Panc1 (cell line): ENCODE measurements around the gene RGS6. TPM values are rescaled to one million over a fixed set of nuclear protein-coding genes. Genes with fewer than 3 reads are reported as not detected.

Experiments
- ATAC-seq: fragments of 200-7000 bp; cut with Tn5 transposase; 2 replicates; pipeline ENCODE4 v1.9.1; 2020; ENCODE audit warnings: mild to moderate bottlenecking, moderate library complexity
- BruUV-seq: library from RNA; stranded (reverse); fragments of 400-500 nt; replicated peaks from 2 replicates; lab custom pipeline; 2021; lab: Mats Ljungman, UMichigan
- CTCF ChIA-PET: fragments of 300-600 bp; sonication (Branson Sonifier 250); formaldehyde crosslinking; loops from one replicate; lab custom pipeline; 2022; ENCODE audit warnings: antibody characterized with exemption; lab: Charles Lee
- POLR2A ChIA-PET: fragments of 300-600 bp; sonication (Branson Sonifier 250); formaldehyde crosslinking; loops from one replicate; lab custom pipeline; 2022; ENCODE audit warnings: antibody characterized with exemption; lab: Charles Lee
- DNase-seq: peaks from one replicate; pipeline ENCODE4 v3.0.0-alpha.2; 2010; ENCODE audit warnings: low read depth, low spot score
- H3K27ac ChIP-seq: 2 replicates; pipeline ENCODE4 v1.5.1; 2011; ENCODE audit warnings: mild to moderate bottlenecking, low read length, inconsistent platforms
- H3K27me3 ChIP-seq: fragments of 200-500 bp; sonication (Bioruptor generic); 2 replicates; pipeline ENCODE4 v1.6.0; 2014; ENCODE audit warnings: low read length, inconsistent platforms; ENCODE audit not compliant: control insufficient read depth, insufficient read depth
- H3K36me3 ChIP-seq: fragments of 200-500 bp; sonication (Bioruptor generic); 2 replicates; pipeline ENCODE4 v1.5.1; 2014; ENCODE audit warnings: inconsistent platforms, mild to moderate bottlenecking, low read length, moderate library complexity; ENCODE audit not compliant: control insufficient read depth, insufficient read depth
- H3K4me1 ChIP-seq: 2 replicates; pipeline ENCODE4 v1.5.1; 2011; ENCODE audit warnings: inconsistent platforms, mild to moderate bottlenecking, low read length, moderate library complexity; ENCODE audit not compliant: control insufficient read depth, insufficient read depth
- H3K4me3 ChIP-seq, 2 experiments: 2 replicates each; pipeline ENCODE4 v1.5.1; 2011 to 2012; ENCODE audit warnings: low read depth in 2 of 2, low read length in 2 of 2, mild to moderate bottlenecking in 2 of 2, inconsistent platforms in 1 of 2, moderate library complexity in 1 of 2
- H3K9me3 ChIP-seq: fragments of 200-500 bp; sonication (Bioruptor generic); 2 replicates; pipeline ENCODE4 v1.5.1; 2014; ENCODE audit warnings: low read depth, mild to moderate bottlenecking, inconsistent platforms, low read length, moderate library complexity; ENCODE audit not compliant: control insufficient read depth, insufficient read depth
- SIN3A ChIP-seq: IDR thresholded peaks from 2 replicates; pipeline ENCODE4 v1.6.1; 2012; ENCODE audit warnings: low read depth, mild to moderate bottlenecking, low read length, moderate library complexity, borderline replicate concordance; ENCODE audit not compliant: insufficient read depth
- TCF7L2 ChIP-seq: IDR thresholded peaks from 2 replicates; pipeline ENCODE4 v1.6.1; 2011; ENCODE audit warnings: mild to moderate bottlenecking, low read depth, low read length, inconsistent platforms
- in situ Hi-C: cut with HindIII; loops from 2 replicates; pipeline ENCODE4 v1.10.0; 2016; ENCODE audit warnings: low sequenced_read_pairs, low pct_unique_long_range_greater_than_20kb
- intact Hi-C: fragments of 100-400 bp; cut with micrococcal nuclease; formaldehyde crosslinking; loops from one replicate; pipeline ENCODE4 v1.10.0; 2022; ENCODE audit not compliant: unreplicated experiment
- total RNA-seq: library from RNA; stranded (reverse); gene quantifications from one replicate; pipeline ENCODE4 v1.2.1, GENCODE V29; 2021; ENCODE audit not compliant: unreplicated experiment
- TF ChIP-seq, protein P1 (sequence below): fragments of 450-650 bp; IDR thresholded peaks from 2 replicates; pipeline ENCODE4 v1.5.1; 2017; ENCODE audit warnings: mild to moderate bottlenecking
- TF ChIP-seq, protein P2 (sequence below), 2 experiments: IDR thresholded peaks; 2 replicates each; pipeline ENCODE4 v1.6.1; 2011 to 2012; ENCODE audit warnings: low read depth in 2 of 2, control low read depth in 1 of 2, low read length in 1 of 2, mild to moderate bottlenecking in 1 of 2, moderate library complexity in 1 of 2; ENCODE audit not compliant: insufficient read depth in 1 of 2

RGS6 gene
- total RNA-seq, 1 experiment from 2014 or later = not detected

DNA sequence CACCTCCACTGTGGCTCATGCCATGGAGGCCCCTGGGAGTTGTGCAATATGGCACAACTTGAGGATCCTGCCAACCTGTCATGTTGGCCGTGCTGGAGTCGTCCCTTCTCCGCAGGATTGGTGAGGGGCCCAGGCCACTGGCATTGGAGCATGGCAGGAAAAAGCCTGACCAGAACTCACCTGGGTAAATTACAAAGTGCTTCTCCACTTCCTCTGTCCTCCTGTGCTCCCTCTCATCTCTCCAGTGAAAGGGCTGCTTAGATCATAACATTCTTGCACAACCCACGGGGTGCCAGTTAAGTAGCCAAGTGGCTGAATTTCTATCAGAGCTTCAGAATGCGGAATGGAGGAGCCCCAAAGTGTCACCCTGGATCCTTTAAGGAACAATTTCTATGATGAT lies 580.7 kb downstream of the RGS6 start:
- no peaks in the 10 kb centered on the region for H3K4me1 ChIP-seq
- H3K4me3 ChIP-seq = no peak overlapping the region
- ChIA-PET CTCF (interaction anchor here (0.9 to 1.4 kb wide), 2 partner anchors 392 to 436 kb away, joined by 3 to 4 read pairs; no protein-coding TSS in a partner anchor), POLR2A (no interaction called here)
- no peaks in the 10 kb centered on the region for H3K9me3 ChIP-seq
- DNase-seq (no peak), ATAC-seq (no peak)
- in situ Hi-C loops = no loop called here
- H3K27ac ChIP-seq = no peak overlapping the region
- TF ChIP-seq, protein P1, sequence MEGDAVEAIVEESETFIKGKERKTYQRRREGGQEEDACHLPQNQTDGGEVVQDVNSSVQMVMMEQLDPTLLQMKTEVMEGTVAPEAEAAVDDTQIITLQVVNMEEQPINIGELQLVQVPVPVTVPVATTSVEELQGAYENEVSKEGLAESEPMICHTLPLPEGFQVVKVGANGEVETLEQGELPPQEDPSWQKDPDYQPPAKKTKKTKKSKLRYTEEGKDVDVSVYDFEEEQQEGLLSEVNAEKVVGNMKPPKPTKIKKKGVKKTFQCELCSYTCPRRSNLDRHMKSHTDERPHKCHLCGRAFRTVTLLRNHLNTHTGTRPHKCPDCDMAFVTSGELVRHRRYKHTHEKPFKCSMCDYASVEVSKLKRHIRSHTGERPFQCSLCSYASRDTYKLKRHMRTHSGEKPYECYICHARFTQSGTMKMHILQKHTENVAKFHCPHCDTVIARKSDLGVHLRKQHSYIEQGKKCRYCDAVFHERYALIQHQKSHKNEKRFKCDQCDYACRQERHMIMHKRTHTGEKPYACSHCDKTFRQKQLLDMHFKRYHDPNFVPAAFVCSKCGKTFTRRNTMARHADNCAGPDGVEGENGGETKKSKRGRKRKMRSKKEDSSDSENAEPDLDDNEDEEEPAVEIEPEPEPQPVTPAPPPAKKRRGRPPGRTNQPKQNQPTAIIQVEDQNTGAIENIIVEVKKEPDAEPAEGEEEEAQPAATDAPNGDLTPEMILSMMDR = no peak
- TF ChIP-seq SIN3A = no peak
- no peaks in the 10 kb centered on the region for H3K36me3 ChIP-seq
- intact Hi-C loops = no loop called here
- peaks cover 12% of the 10 kb centered on the region for H3K27me3 ChIP-seq
- no TSS peak for BruUV-seq

DNA sequence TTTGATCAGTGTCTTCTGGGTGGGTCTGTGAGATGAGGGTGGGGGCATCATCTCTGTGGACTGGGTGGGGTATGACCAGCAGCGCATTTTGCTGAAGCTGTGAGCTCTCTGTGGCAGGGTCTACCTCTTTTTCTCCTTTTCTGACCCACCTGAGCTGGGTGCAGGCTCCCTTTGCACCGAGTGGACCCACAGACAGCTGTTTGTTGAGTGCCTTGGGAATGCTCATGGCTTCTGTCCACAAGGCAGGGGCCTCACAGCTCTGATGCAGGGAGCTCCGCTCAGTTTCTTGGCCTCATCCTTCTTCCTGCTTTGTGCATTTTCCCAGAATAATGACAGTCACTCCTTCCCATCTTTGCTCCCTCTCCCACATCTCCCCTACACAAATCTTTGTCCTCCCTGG lies 581.1 kb downstream of the RGS6 start:
- TF ChIP-seq, protein P1 = no peak
- TF ChIP-seq TCF7L2 = no peak
- TF ChIP-seq, protein P2, sequence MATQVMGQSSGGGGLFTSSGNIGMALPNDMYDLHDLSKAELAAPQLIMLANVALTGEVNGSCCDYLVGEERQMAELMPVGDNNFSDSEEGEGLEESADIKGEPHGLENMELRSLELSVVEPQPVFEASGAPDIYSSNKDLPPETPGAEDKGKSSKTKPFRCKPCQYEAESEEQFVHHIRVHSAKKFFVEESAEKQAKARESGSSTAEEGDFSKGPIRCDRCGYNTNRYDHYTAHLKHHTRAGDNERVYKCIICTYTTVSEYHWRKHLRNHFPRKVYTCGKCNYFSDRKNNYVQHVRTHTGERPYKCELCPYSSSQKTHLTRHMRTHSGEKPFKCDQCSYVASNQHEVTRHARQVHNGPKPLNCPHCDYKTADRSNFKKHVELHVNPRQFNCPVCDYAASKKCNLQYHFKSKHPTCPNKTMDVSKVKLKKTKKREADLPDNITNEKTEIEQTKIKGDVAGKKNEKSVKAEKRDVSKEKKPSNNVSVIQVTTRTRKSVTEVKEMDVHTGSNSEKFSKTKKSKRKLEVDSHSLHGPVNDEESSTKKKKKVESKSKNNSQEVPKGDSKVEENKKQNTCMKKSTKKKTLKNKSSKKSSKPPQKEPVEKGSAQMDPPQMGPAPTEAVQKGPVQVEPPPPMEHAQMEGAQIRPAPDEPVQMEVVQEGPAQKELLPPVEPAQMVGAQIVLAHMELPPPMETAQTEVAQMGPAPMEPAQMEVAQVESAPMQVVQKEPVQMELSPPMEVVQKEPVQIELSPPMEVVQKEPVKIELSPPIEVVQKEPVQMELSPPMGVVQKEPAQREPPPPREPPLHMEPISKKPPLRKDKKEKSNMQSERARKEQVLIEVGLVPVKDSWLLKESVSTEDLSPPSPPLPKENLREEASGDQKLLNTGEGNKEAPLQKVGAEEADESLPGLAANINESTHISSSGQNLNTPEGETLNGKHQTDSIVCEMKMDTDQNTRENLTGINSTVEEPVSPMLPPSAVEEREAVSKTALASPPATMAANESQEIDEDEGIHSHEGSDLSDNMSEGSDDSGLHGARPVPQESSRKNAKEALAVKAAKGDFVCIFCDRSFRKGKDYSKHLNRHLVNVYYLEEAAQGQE (IDR thresholded peaks at IDR 0.05; ENCODE audit: insufficient read depth in 1 of 2, low read depth in 2 of 2, low read length in 1 of 2) = no peak
- TF ChIP-seq SIN3A = no peak
- no TSS peak for BruUV-seq
- intact Hi-C loops (no loop called here), in situ Hi-C loops (no loop called here)
- H3K4me3 ChIP-seq = no peak overlapping the region
- H3K36me3 ChIP-seq = no peaks in the 10 kb centered on the region
- ATAC-seq (no peak), DNase-seq (no peak)
- H3K9me3 ChIP-seq = no peaks in the 10 kb centered on the region
- H3K4me1 ChIP-seq = no peaks in the 10 kb centered on the region
- CTCF ChIA-PET = interaction anchor here (0.7 to 1.5 kb wide), 5 partner anchors 306 to 435 kb away, joined by 3 to 12 read pairs (median 5); no protein-coding TSS in a partner anchor
- peaks cover 12% of the 10 kb centered on the region for H3K27me3 ChIP-seq
- POLR2A ChIA-PET = no interaction called here
- H3K27ac ChIP-seq = no peak overlapping the region
